ENCODE measurements around the gene IGSF3.

- TF ChIP-seq CTCF (IDR thresholded peaks at IDR 0.05; ENCODE audit: insufficient read depth, low read length) (no peak), POLR2AphosphoS5 (IDR thresholded peaks at IDR 0.05; ENCODE audit: low read depth) (no peak)
Observed at GRCh38 chr1:116628448-116628847, 39.1 kb downstream of the IGSF3 start.
